ENCODE data around the gene RFTN2.

DNA sequence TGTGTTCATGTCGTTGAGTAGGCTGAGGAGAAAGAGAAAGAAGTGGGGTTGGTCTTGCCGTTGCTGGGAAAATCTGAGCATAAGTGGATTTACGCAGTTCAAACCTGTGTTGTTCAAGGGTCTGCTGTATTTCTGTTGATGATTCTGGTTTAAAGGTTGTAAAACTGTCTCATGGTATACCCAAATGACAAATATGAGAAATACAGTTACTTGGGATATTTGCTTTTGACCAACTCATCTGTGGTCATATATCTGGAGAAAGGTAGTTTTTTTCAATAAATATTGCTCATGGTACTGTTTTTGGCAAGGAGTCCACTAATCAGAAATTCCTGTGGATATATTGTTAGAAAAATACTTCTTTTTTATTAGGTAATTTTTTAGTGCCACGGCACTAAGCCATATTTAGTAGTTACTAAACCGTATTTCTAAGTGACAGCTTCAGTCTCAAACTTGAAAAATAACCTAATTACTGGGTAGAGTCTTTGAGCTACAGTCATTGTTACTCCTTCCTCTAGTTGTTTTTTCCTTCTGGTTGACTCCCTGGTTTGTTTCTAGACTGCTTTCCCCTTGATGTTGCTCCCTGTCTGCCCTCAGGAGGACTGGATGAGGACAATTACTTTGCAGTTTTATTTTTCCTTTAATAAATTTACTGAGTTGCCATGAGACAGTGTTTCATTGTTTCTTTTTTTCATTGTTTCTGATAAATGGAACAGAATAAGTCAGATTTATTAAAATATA lies 128.1 kb downstream of the RFTN2 start:
- TF ChIP-seq, protein P1, sequence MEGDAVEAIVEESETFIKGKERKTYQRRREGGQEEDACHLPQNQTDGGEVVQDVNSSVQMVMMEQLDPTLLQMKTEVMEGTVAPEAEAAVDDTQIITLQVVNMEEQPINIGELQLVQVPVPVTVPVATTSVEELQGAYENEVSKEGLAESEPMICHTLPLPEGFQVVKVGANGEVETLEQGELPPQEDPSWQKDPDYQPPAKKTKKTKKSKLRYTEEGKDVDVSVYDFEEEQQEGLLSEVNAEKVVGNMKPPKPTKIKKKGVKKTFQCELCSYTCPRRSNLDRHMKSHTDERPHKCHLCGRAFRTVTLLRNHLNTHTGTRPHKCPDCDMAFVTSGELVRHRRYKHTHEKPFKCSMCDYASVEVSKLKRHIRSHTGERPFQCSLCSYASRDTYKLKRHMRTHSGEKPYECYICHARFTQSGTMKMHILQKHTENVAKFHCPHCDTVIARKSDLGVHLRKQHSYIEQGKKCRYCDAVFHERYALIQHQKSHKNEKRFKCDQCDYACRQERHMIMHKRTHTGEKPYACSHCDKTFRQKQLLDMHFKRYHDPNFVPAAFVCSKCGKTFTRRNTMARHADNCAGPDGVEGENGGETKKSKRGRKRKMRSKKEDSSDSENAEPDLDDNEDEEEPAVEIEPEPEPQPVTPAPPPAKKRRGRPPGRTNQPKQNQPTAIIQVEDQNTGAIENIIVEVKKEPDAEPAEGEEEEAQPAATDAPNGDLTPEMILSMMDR (conservative IDR thresholded peaks at IDR 0.05; ENCODE audit: low read length): no peak
- TF ChIP-seq EZH2phosphoT487 (IDR thresholded peaks at IDR 0.05; ENCODE audit: borderline replicate concordance, low read depth, low read length): no peak
